Osteoblast (primary cell): ENCODE data around the gene ST3GAL2. TPM values are rescaled to one million over a fixed set of nuclear protein-coding genes. Genes with fewer than 3 reads are reported as not detected.

Source experiments
- DNase-seq: peaks from one replicate; pipeline ENCODE4 v3.0.0; 2011; ENCODE audit warnings: low spot score, mixed read lengths; ENCODE audit not compliant: insufficient read length; ENCODE audit errors: missing footprints
- H2AFZ ChIP-seq: 2 replicates; pipeline ENCODE4 v1.6.0; 2011; ENCODE audit warnings: mild to moderate bottlenecking, low read length
- H3K27ac ChIP-seq: 2 replicates; pipeline ENCODE4 v1.5.1; 2011; ENCODE audit warnings: mild to moderate bottlenecking, low read depth, low read length, moderate library complexity
- H3K27me3 ChIP-seq: 2 replicates; pipeline ENCODE4 v1.6.0; 2012; ENCODE audit warnings: mild to moderate bottlenecking, control low read depth, inconsistent platforms, low read length, moderate library complexity; ENCODE audit not compliant: insufficient read depth
- H3K36me3 ChIP-seq: 2 replicates; pipeline ENCODE4 v1.5.1; 2011; ENCODE audit warnings: mild to moderate bottlenecking, low read length, control low read depth, moderate library complexity; ENCODE audit not compliant: insufficient read depth
- H3K4me1 ChIP-seq: 2 replicates; pipeline ENCODE4 v1.5.1; 2011; ENCODE audit warnings: mild to moderate bottlenecking, low read length, control low read depth, moderate library complexity; ENCODE audit not compliant: insufficient read depth
- H3K4me2 ChIP-seq: 2 replicates; pipeline ENCODE4 v1.6.0; 2011; ENCODE audit warnings: mild to moderate bottlenecking, low read length; ENCODE audit not compliant: insufficient read depth
- H3K4me3 ChIP-seq: fragments of 200-600 bp; sonication (generic); 3 replicates; pipeline ENCODE4 v1.5.1; 2012; ENCODE audit warnings: mild to moderate bottlenecking, low read length, inconsistent platforms; ENCODE audit not compliant: insufficient read depth
- H3K79me2 ChIP-seq: 2 replicates; pipeline ENCODE4 v1.6.0; 2012; ENCODE audit warnings: mild to moderate bottlenecking, low read length, control low read depth, inconsistent platforms; ENCODE audit not compliant: insufficient read depth
- H3K9me3 ChIP-seq: 2 replicates; pipeline ENCODE4 v1.5.1; 2011; ENCODE audit warnings: low read depth, low read length, control low read depth
- H4K20me1 ChIP-seq: 2 replicates; pipeline ENCODE4 v1.6.0; 2012; ENCODE audit warnings: mild to moderate bottlenecking, low read length, control low read depth; ENCODE audit not compliant: insufficient read depth
- CTCF ChIP-seq: IDR thresholded peaks from 2 replicates; pipeline ENCODE4 v1.5.1; 2011; ENCODE audit warnings: mild to moderate bottlenecking, low read depth, low read length, moderate library complexity; ENCODE audit errors: extremely low read depth
- total RNA-seq: library from RNA; depleted of rRNA; stranded (reverse); fragments of >200 nt; gene quantifications from 2 replicates; pipeline ENCODE4 v1.2.3, GENCODE V29; 2012

ST3GAL2 gene
- total RNA-seq, 1 donor = 22.4 TPM

GRCh38 chr16:70375636-70376611, 63.0 kb downstream of the ST3GAL2 start:
- no peak for TF ChIP-seq CTCF

GRCh38 chr16:70374213-70374612, 64.7 kb downstream of the ST3GAL2 start:
- Histone ChIP-seq H3K4me2 (no peak overlapping the region), H3K27ac (no peak overlapping the region), H4K20me1 (no peaks in the 10 kb centered on the region), H3K4me3 (no peak overlapping the region), H3K79me2 (peaks cover 4% of the 10 kb centered on the region), H3K36me3 (peaks cover 61% of the 10 kb centered on the region), H3K27me3 (no peaks in the 10 kb centered on the region), H2AFZ (no peak overlapping the region), H3K4me1 (no peaks in the 10 kb centered on the region), H3K9me3 (no peaks in the 10 kb centered on the region)
- no peak for DNase-seq
- TF ChIP-seq CTCF = no peak

More at GRCh38 chr16:70375636-70376611, 63.0 kb downstream of the ST3GAL2 start:
- Histone ChIP-seq H3K79me2 (peaks cover 18% of the 10 kb centered on the region), H3K4me1 (peaks cover 7% of the 10 kb centered on the region), H3K4me2 (no peak overlapping the region), H3K27me3 (no peaks in the 10 kb centered on the region), H4K20me1 (no peaks in the 10 kb centered on the region), H3K27ac (no peak overlapping the region), H3K36me3 (peaks cover 55% of the 10 kb centered on the region), H3K4me3 (no peak overlapping the region), H2AFZ (no peak overlapping the region), H3K9me3 (no peaks in the 10 kb centered on the region)
- no peak for DNase-seq

- H3K36me3 ChIP-seq = peaks cover 64% of the 10 kb centered on the region
Observed at GRCh38 chr16:70372921-70373728, 65.8 kb downstream of the ST3GAL2 start.

More at GRCh38 chr16:70372921-70373728, 65.8 kb downstream of the ST3GAL2 start:
- Histone ChIP-seq H2AFZ (no peak overlapping the region), H3K4me1 (no peaks in the 10 kb centered on the region), H4K20me1 (no peaks in the 10 kb centered on the region), H3K27me3 (no peaks in the 10 kb centered on the region), H3K4me2 (no peak overlapping the region), H3K27ac (no peak overlapping the region), H3K79me2 (no peaks in the 10 kb centered on the region), H3K9me3 (no peaks in the 10 kb centered on the region), H3K4me3 (no peak overlapping the region)
- no peak for DNase-seq
- TF ChIP-seq CTCF = no peak
